Activated CD4-positive, alpha-beta memory T cell treated with anti-CD3 and anti-CD28 coated beads, Interleukin-2, amount 10 ng/mL, durations not matched to agents 7 days and 5 days (primary cell): ENCODE results near the gene APOLD1. TPM values are rescaled to one million over a fixed set of nuclear protein-coding genes. Genes with fewer than 3 reads are reported as not detected.

Experiments
- CTCF ChIA-PET: fragments of 350-600 bp; sonication (Branson Sonifier 250); formaldehyde crosslinking; loops from one replicate; lab custom pipeline; 2021; ENCODE audit warnings: antibody characterized with exemption, inconsistent platforms; lab: Charles Lee
- POLR2A ChIA-PET: fragments of 350-600 bp; sonication (Branson Sonifier 250); formaldehyde crosslinking; loops from one replicate; lab custom pipeline; 2021; ENCODE audit warnings: antibody characterized with exemption; lab: Charles Lee
- DNase-seq: peaks from one replicate; pipeline ENCODE4 v3.0.0-alpha.2; 2020
- H3K27ac Mint-ChIP-seq: one replicate; pipeline ENCODE4 v1.8.0; 2021; ENCODE audit warnings: mild to moderate bottlenecking, mixed read lengths
- H3K27me3 Mint-ChIP-seq: one replicate; pipeline ENCODE4 v1.8.0; 2021; ENCODE audit warnings: mixed read lengths
- H3K36me3 Mint-ChIP-seq: one replicate; pipeline ENCODE4 v1.8.0; 2021; ENCODE audit warnings: low read depth, mixed read lengths
- H3K4me1 Mint-ChIP-seq: one replicate; pipeline ENCODE4 v1.8.0; 2021; ENCODE audit warnings: mixed read lengths
- H3K4me3 Mint-ChIP-seq: one replicate; pipeline ENCODE4 v1.8.0; 2021; ENCODE audit warnings: mild to moderate bottlenecking, mixed read lengths
- H3K9me3 Mint-ChIP-seq: one replicate; pipeline ENCODE4 v1.8.0; 2021; ENCODE audit warnings: mixed read lengths
- total RNA-seq, 2 experiments: library from RNA; stranded (reverse); gene quantifications; one replicate each; pipeline ENCODE4 v1.2.3, GENCODE V29; 2021

Gene APOLD1
- total RNA-seq, 2 experiments from 2014 or later: 9.2 to 9.9 TPM

DNA sequence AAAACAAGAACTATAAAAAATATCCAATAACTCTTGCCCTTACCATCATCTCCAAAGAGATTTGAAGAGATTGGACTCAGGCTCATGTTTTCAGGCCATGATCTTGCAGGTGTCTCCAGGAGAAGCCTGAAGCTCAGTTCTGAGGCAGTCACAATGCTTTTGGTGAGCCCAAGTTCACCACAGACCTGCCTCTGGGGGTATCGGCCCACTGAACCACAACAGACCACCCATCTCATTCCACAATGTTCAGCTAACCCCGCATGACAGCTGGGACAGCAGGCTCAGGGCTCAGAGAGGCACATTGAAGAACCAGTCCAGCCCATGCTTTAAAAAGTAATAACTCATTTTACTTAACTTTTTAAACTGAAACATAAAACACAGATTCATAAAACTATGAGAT, 28.3 kb upstream of the APOLD1 start:
- POLR2A ChIA-PET: no interaction called here

DNA sequence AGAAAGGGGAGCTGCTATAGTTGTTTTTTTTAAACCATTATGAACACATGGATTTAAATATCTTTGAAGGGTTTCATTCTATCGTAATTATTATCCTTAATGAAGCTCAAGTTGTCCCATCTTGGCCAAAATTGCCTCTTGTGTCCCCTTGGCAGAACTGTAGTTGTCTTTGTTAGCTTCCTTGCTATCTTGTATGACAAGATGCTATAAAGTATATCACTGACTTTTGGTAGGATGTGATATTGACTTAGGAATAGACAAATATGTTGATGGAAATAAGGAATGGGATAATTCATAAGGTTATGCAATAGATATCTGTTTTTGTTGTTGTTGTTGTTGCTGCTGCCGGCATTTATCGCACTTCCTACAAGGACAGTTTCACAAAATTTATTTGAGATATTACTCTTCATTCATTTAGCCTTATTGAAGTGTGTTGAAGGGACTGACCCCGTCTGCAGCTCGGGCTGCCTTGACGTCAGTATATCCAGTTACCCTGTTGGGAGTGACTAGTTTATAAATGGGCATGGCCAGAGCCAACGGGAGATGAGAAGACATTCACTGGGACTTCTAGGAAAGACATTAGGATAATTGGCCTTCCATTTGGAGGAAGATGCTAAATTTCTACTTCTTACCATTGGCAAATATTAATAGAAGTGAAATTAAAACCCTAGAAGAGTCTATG, 26.1 kb upstream of the APOLD1 start:
- ChIA-PET CTCF (no interaction called here), POLR2A (interaction anchor here (1.1 kb wide), 1 partner anchor 23 kb away, joined by 4 read pairs; no protein-coding TSS in a partner anchor)
- no peak overlapping the region for H3K27ac Mint-ChIP-seq

More for the DNA sequence above, 28.3 kb upstream of the APOLD1 start:
- CTCF ChIA-PET: interaction anchor here (1.6 kb wide), 1 partner anchor 430 kb away, joined by 3 read pairs; no protein-coding TSS in a partner anchor
- H3K4me1 Mint-ChIP-seq: no peaks in the 10 kb centered on the region
- H3K9me3 Mint-ChIP-seq: no peaks in the 10 kb centered on the region
- no peak overlapping the region for H3K4me3 Mint-ChIP-seq
- DNase-seq: no peak
- no peak overlapping the region for H3K27ac Mint-ChIP-seq
- H3K27me3 Mint-ChIP-seq: no peaks in the 10 kb centered on the region
- peaks cover 28% of the 10 kb centered on the region for H3K36me3 Mint-ChIP-seq

DNA sequence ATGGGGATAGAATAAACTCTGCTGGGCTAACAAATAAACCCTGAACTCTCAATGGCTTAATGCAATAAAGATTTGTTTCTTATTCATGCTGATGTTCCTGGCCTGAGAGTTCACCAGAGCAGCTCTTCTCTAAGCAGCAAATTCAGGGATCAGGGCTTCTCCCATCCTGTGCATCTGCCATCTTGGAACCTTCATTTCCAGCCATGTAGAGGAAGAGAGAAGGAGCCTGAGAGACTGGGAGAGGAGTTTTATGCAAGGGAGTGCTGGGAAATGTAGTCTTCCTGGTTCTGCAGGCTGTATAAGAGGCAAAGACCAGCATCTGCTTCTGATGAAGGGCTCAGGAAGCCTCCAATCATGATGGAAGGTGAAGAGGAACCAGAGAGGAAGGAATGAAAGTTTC, 20.6 kb upstream of the APOLD1 start:
- Mint-ChIP-seq H3K36me3 (peaks cover 30% of the 10 kb centered on the region), H3K9me3 (peaks cover 7% of the 10 kb centered on the region), H3K27ac (no peak overlapping the region), H3K27me3 (no peaks in the 10 kb centered on the region), H3K4me3 (no peak overlapping the region), H3K4me1 (no peaks in the 10 kb centered on the region)
- DNase-seq: no peak
- ChIA-PET POLR2A (no interaction called here), CTCF (no interaction called here)

More for the DNA sequence above, 26.1 kb upstream of the APOLD1 start:
- Mint-ChIP-seq H3K27me3 (no peaks in the 10 kb centered on the region), H3K9me3 (no peaks in the 10 kb centered on the region), H3K36me3 (peaks cover 24% of the 10 kb centered on the region), H3K4me1 (no peaks in the 10 kb centered on the region), H3K4me3 (no peak overlapping the region)
- no peak for DNase-seq

DNA sequence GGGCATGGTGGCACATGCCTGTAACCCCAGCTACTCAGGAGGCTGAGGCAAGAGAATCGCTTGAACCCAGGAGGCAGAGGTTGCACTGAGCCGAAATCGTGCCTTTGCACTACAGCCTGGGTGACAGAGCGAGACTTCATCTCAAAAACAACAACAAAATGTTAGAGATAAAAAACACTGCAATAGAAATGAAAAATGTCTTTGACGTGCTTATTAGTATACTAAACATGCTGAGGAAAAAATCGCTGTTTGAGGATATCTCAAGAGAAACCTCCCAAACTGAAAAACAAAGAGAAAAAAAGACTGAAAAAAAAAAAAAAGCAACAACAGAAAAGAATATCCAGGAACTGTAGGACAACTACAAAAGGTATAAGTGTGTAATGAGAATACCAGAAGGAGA, 15.2 kb upstream of the APOLD1 start:
- CTCF ChIA-PET: no interaction called here
- no peak for DNase-seq
- peaks cover 11% of the 10 kb centered on the region for H3K9me3 Mint-ChIP-seq

DNA sequence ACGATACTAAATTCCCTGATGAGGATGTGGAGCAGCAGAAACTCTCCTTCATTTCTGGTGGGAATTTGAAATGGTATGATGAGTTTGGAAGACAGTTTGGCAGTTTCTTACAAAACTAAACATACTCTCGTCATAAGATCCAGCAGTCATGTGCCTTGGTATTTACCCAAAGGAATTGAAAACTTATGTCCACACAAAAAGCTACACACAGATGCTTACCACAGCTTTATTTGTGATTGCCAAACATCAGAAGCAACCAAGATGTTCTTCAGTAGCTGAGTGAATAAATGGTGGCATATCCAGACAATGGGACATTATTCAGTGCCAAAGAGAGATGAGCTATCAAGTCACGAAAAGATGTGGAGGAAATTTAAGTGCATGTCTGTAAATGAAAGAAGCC, 10.7 kb upstream of the APOLD1 start:
- H3K4me3 Mint-ChIP-seq: no peak overlapping the region
- H3K27ac Mint-ChIP-seq: no peak overlapping the region
- no peaks in the 10 kb centered on the region for H3K27me3 Mint-ChIP-seq
- H3K9me3 Mint-ChIP-seq: peaks cover 4% of the 10 kb centered on the region
- ChIA-PET CTCF (interaction anchor here (1.1 kb wide), 1 partner anchor 30 kb away, joined by 3 read pairs; no protein-coding TSS in a partner anchor), POLR2A (no interaction called here)
- H3K4me1 Mint-ChIP-seq: no peaks in the 10 kb centered on the region
- DNase-seq: no peak
- H3K36me3 Mint-ChIP-seq: peaks cover 5% of the 10 kb centered on the region

More for the DNA sequence above, 15.2 kb upstream of the APOLD1 start:
- H3K27ac Mint-ChIP-seq: no peak overlapping the region
- H3K36me3 Mint-ChIP-seq: peaks cover 19% of the 10 kb centered on the region
- H3K4me1 Mint-ChIP-seq: no peaks in the 10 kb centered on the region
- H3K4me3 Mint-ChIP-seq: no peak overlapping the region
- no peaks in the 10 kb centered on the region for H3K27me3 Mint-ChIP-seq
- POLR2A ChIA-PET: no interaction called here

DNA sequence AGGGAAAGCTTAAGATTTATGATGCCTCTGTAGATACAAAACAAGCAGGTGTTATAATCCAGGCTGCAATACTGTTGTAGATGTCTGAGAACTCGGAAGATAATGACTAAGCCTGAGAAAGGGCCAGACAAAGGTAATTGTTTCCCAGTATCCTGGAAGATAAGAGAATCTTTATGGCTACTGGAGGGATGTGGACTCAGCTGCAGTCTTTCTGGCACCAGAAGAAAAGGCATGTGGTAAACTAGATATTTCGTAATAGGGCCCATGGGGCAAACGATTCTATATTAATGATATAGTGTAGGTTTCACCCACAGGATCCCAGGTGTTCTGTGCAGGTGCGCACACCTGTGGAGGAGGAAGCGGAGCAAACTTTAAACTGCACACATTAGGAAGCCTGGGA, 9.2 kb upstream of the APOLD1 start:
- Mint-ChIP-seq H3K4me3 (no peak overlapping the region), H3K27me3 (no peaks in the 10 kb centered on the region), H3K4me1 (no peaks in the 10 kb centered on the region), H3K9me3 (no peaks in the 10 kb centered on the region), H3K27ac (no peak overlapping the region), H3K36me3 (no peaks in the 10 kb centered on the region)
- POLR2A ChIA-PET: no interaction called here
- no peak for DNase-seq
- CTCF ChIA-PET: interaction anchor here (1.1 kb wide), 1 partner anchor 39 kb away, joined by 3 read pairs; no protein-coding TSS in a partner anchor

DNA sequence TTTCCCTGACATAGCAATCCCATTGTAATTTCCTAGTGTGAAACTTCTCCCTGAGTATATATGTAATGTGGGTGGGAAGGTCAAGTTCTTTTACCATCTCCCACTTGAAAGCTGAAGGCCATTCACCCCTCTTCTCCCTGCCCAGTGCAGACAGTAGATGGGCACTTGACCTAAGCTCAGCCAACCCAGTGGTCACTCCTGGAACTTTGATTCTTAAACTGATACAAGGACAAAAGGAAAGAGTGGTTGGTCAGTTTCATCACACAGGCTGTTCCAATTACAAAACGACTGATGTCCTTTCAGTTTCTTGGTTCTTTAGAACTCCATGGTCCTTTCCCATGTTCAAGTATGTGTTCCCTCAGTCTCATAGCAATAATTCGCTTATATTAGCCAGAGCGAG, 8.4 kb upstream of the APOLD1 start:
- Mint-ChIP-seq H3K27me3 (no peaks in the 10 kb centered on the region), H3K4me1 (no peaks in the 10 kb centered on the region), H3K4me3 (no peak overlapping the region), H3K27ac (no peak overlapping the region), H3K36me3 (no peaks in the 10 kb centered on the region), H3K9me3 (no peaks in the 10 kb centered on the region)
- ChIA-PET CTCF (no interaction called here), POLR2A (no interaction called here)
- no peak for DNase-seq

DNA sequence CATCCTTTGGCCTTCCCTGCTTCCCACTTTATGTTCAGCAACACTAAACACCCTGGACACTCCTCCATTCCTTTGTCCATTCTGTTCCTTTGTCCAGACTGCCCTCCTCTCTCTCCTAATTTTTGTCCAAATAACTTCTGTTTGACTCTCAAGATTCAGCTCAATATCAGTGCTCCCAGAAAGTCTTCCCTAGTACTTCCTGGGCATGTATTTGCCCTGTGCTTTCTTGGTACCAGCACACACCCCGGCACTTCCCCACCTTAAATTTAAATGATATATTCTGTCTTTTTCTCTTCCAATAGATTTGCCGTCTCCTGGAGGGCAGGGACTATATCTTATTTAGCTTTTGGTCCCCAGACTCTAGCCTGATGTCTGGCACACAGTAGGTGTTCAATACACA, 6.5 kb upstream of the APOLD1 start:
- ChIA-PET POLR2A (no interaction called here), CTCF (no interaction called here)
- Mint-ChIP-seq H3K4me3 (no peak overlapping the region), H3K9me3 (no peaks in the 10 kb centered on the region), H3K27ac (no peak overlapping the region), H3K4me1 (no peaks in the 10 kb centered on the region), H3K36me3 (peaks cover 4% of the 10 kb centered on the region), H3K27me3 (no peaks in the 10 kb centered on the region)
- no peak for DNase-seq

DNA sequence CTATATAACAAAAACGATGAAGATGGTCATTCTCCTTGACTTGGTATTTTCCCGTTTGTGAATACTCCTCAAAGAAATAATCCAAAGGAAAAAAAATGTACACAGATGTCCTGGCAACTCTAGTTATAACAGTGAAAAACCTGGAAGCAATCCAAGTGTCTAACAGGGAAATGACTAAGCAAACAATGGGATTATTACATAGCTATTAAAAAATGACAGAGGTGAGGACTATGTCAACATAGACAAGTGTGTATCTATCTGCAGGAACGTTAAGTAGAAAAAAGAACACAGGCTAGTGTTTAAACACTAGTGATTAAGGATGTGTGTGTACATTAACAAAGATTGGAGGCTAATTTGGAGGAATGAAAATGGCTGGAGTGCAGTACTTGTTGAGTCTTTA, 5.9 kb upstream of the APOLD1 start:
- Mint-ChIP-seq H3K27ac (no peak overlapping the region), H3K4me1 (peaks cover 4% of the 10 kb centered on the region), H3K9me3 (no peaks in the 10 kb centered on the region), H3K27me3 (no peaks in the 10 kb centered on the region), H3K4me3 (no peak overlapping the region), H3K36me3 (peaks cover 4% of the 10 kb centered on the region)
- ChIA-PET CTCF (no interaction called here), POLR2A (no interaction called here)
- no peak for DNase-seq

DNA sequence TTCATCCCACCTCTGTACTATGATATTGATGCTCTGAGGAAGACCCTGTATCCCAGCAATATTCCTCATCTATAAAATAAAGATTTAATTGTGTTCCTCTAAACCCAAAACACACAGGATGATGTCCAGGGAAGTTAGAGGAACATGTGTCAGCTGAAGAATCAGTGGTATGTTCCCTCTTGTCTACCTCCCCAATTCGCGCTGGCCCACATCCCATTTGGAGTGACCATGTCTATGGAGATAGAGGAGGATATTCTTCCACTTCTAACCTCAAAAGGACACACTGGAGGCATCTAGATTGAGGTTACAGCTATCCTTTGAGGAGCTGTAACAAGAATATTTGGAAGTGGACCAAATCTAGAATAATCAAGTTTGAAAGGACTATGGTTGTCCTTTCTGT, 1.3 kb upstream of the APOLD1 start:
- POLR2A ChIA-PET: interaction anchor here (7.1 kb wide), 1 partner anchor 21 kb away, joined by 50 read pairs; no protein-coding TSS in a partner anchor
- H3K36me3 Mint-ChIP-seq: peaks cover 4% of the 10 kb centered on the region
- H3K9me3 Mint-ChIP-seq: no peaks in the 10 kb centered on the region
- no peaks in the 10 kb centered on the region for H3K27me3 Mint-ChIP-seq
- H3K4me1 Mint-ChIP-seq: peaks cover 40% of the 10 kb centered on the region
- H3K4me3 Mint-ChIP-seq: no peak overlapping the region
- CTCF ChIA-PET: interaction anchor here (0.6 kb wide), 1 partner anchor 54 kb away, joined by 5 read pairs; no protein-coding TSS in a partner anchor
- H3K27ac Mint-ChIP-seq: no peak overlapping the region
- DNase-seq: no peak

DNA sequence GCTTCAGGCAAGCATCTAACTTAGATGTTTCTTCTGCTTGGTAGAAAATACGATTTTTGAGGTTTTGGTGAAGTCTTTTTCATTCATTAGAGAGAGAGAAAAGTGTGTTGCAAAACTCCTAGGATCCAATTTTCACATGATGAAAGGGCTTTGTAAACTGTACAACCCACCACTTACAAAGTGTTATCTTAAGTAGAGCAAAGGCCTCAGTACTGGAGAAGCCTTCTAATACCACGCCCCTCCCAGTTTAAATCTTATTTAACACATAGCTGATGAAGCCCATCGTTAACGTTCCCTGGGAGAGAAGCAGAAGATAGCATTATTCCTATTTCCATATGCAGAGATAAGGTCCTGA, 869 bp downstream of the APOLD1 start:
- H3K4me3 Mint-ChIP-seq: peak overlapping the region; percentile 65
- CTCF ChIA-PET: interaction anchor here (0.6 to 4.7 kb wide), 10 partner anchors 18 to 426 kb away, joined by 3 to 57 read pairs (median 6); partner anchors contain the start of gene DDX47

DNA sequence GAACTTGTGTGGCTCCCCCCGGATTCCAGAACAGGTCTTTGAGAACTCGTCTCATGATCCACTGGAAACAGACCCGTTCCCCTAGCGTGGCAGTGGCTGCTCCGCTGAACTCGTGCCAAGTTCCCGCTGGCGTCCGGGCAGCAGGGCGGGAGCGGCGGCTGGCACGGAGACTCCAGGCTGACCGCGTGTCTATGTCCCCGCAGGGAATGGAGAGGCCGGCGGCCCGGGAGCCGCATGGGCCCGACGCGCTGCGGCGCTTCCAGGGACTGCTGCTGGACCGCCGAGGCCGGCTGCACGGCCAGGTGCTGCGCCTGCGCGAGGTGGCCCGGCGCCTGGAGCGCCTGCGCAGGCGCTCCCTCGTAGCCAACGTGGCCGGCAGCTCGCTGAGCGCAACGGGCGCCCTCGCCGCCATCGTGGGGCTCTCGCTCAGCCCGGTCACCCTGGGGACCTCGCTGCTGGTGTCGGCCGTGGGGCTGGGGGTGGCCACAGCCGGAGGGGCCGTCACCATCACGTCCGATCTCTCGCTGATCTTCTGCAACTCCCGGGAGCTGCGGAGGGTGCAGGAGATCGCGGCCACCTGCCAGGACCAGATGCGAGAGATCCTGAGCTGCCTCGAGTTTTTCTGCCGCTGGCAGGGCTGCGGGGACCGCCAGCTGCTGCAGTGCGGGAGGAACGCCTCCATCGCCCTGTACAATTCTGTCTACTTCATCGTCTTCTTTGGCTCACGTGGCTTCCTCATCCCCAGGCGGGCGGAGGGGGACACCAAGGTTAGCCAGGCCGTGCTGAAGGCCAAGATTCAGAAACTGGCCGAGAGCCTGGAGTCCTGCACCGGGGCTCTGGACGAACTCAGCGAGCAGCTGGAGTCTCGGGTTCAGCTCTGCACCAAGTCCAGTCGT, 1.5 kb downstream of the APOLD1 start:
- Mint-ChIP-seq H3K4me1 (peaks cover 43% of the 10 kb centered on the region), H3K9me3 (no peaks in the 10 kb centered on the region), H3K4me3 (peak overlapping the region; percentile 78), H3K27me3 (no peaks in the 10 kb centered on the region), H3K36me3 (peaks cover 4% of the 10 kb centered on the region), H3K27ac (no peak overlapping the region)
- POLR2A ChIA-PET: interaction anchor here (0.6 to 7.1 kb wide), 17 partner anchors 10 to 430 kb away, joined by 3 to 50 read pairs (median 4); partner anchors contain the start of genes BORCS5 and DDX47
- CTCF ChIA-PET: interaction anchor here (0.6 to 4.7 kb wide), 18 partner anchors 17 to 425 kb away, joined by 3 to 57 read pairs (median 4); partner anchors contain the start of gene DDX47
- DNase-seq: peak; percentile 75

More for the DNA sequence above, 869 bp downstream of the APOLD1 start:
- DNase-seq: no peak
- Mint-ChIP-seq H3K4me1 (peaks cover 43% of the 10 kb centered on the region), H3K36me3 (peaks cover 4% of the 10 kb centered on the region), H3K9me3 (no peaks in the 10 kb centered on the region), H3K27me3 (no peaks in the 10 kb centered on the region), H3K27ac (no peak overlapping the region)
- POLR2A ChIA-PET: interaction anchor here (1.0 to 7.1 kb wide), 9 partner anchors 18 to 429 kb away, joined by 3 to 50 read pairs (median 11); partner anchors contain the start of genes BORCS5 and DDX47
